ENCODE results near the gene L1TD1.

- TF ChIP-seq EZH2 (IDR thresholded peaks at IDR 0.05; ENCODE audit: borderline replicate concordance, low read length) (no peak), CTCF (IDR thresholded peaks at IDR 0.05; ENCODE audit: low read length) (no peak)
Measured at GRCh38 chr1:62218604-62219003, 24.0 kb downstream of the L1TD1 start.

Measured in OCI-LY1 (cell line).